OCI-LY7 (cell line): Measurements from ENCODE around the gene NUS1. TPM values are rescaled to one million over a fixed set of nuclear protein-coding genes. Genes with fewer than 3 reads are reported as not detected.

Experiments used
- BruUV-seq: library from RNA; stranded (reverse); fragments of 400-500 nt; replicated peaks from 2 replicates; lab custom pipeline; 2021; lab: Mats Ljungman, UMichigan
- CTCF ChIA-PET: fragments of 300-600 bp; sonication (Branson Sonifier 250); formaldehyde crosslinking; loops from one replicate; lab custom pipeline; 2022; ENCODE audit warnings: antibody characterized with exemption; ENCODE audit not compliant: unreplicated experiment; lab: Charles Lee
- POLR2A ChIA-PET: fragments of 300-600 bp; sonication (Branson Sonifier 250); formaldehyde crosslinking; loops from one replicate; lab custom pipeline; 2022; ENCODE audit warnings: antibody characterized with exemption; lab: Charles Lee
- DNase-seq: peaks from one replicate; pipeline ENCODE4 v3.0.0-alpha.2; 2015; ENCODE audit warnings: low spot score
- H2AFZ ChIP-seq: fragments of 200-600 bp; sonication (generic), shearing (Covaris generic); 2 replicates; pipeline ENCODE4 v1.6.1; 2014; ENCODE audit warnings: mild to moderate bottlenecking, antibody characterized with exemption, low read length, moderate library complexity
- H3K27ac ChIP-seq: fragments of 200-600 bp; sonication (generic); 2 replicates; pipeline ENCODE4 v1.5.1; 2014; ENCODE audit warnings: mixed run types, low read depth, mild to moderate bottlenecking, moderate library complexity, low read length, inconsistent platforms; ENCODE audit not compliant: poor library complexity, severe bottlenecking
- H3K36me3 ChIP-seq: fragments of 200-600 bp; sonication (generic); 2 replicates; pipeline ENCODE4 v1.6.1; 2014; ENCODE audit warnings: mild to moderate bottlenecking, antibody characterized with exemption, low read length, moderate library complexity, mixed read lengths; ENCODE audit not compliant: insufficient read depth
- H3K4me1 ChIP-seq: fragments of 200-600 bp; sonication (generic); 2 replicates; pipeline ENCODE4 v1.5.1; 2014; ENCODE audit warnings: mild to moderate bottlenecking, low read length; ENCODE audit not compliant: insufficient read depth, poor library complexity, severe bottlenecking
- H3K4me2 ChIP-seq: fragments of 200-600 bp; sonication (generic); 2 replicates; pipeline ENCODE4 v1.6.1; 2014; ENCODE audit warnings: mild to moderate bottlenecking, low read length
- H3K4me3 ChIP-seq: fragments of 200-600 bp; sonication (generic); 2 replicates; pipeline ENCODE4 v1.5.1; 2014; ENCODE audit warnings: mild to moderate bottlenecking, low read depth, low read length; ENCODE audit not compliant: poor library complexity, severe bottlenecking
- H3K79me2 ChIP-seq: fragments of 200-600 bp; sonication (generic); 2 replicates; pipeline ENCODE4 v1.6.1; 2016; ENCODE audit warnings: low read depth, mild to moderate bottlenecking, low read length, moderate library complexity, mixed read lengths; ENCODE audit not compliant: insufficient read depth
- H3K9me2 ChIP-seq: fragments of 200-600 bp; sonication (generic); 2 replicates; pipeline ENCODE4 v1.6.1; 2016; ENCODE audit warnings: mild to moderate bottlenecking, low read length, mixed read lengths; ENCODE audit not compliant: insufficient read depth
- H3K9me3 ChIP-seq: fragments of 200-600 bp; sonication (generic); 2 replicates; pipeline ENCODE4 v1.6.1; 2014; ENCODE audit warnings: mild to moderate bottlenecking, mixed run types, low read length, mixed read lengths
- H4K20me1 ChIP-seq: fragments of 200-600 bp; sonication (generic); 2 replicates; pipeline ENCODE4 v1.6.1; 2014; ENCODE audit warnings: mild to moderate bottlenecking, antibody characterized with exemption, low read length, moderate library complexity, mixed read lengths; ENCODE audit not compliant: insufficient read depth
- CTCF ChIP-seq: fragments of 200-600 bp; sonication (generic); conservative IDR thresholded peaks from 2 replicates; pipeline ENCODE4 v1.5.1; 2014; ENCODE audit warnings: mild to moderate bottlenecking, antibody characterized with exemption, low read length, moderate library complexity, mixed read lengths
- EZH2phosphoT487 ChIP-seq: fragments of 200-600 bp; sonication (generic); IDR thresholded peaks from 2 replicates; pipeline ENCODE4 v1.6.1; 2018; ENCODE audit warnings: low read depth, borderline replicate concordance, mild to moderate bottlenecking, mixed run types, antibody characterized with exemption, low read length, moderate library complexity, mixed read lengths
- intact Hi-C: fragments of 100-400 bp; cut with micrococcal nuclease; formaldehyde crosslinking; loops from one replicate; pipeline ENCODE4 v1.10.0; 2022; ENCODE audit not compliant: unreplicated experiment
- total RNA-seq, 2 experiments: library from RNA; depleted of rRNA in 1 of 2; stranded (reverse); fragments of >200 nt in 1 of 2; shearing (Covaris generic) in 1 of 2; gene quantifications; 2 replicates each; pipeline ENCODE4 v1.2.3, GENCODE V29; 2014 to 2022

NUS1 gene
- total RNA-seq, 2 experiments from 2014 or later = 9.8 to 35.7 TPM

GRCh38 chr6:117729613-117730012, 54.3 kb downstream of the NUS1 start:
- DNase-seq = no peak
- no peaks in the 10 kb centered on the region for H3K79me2 ChIP-seq
- no TSS peak for BruUV-seq
- H3K4me2 ChIP-seq = no peak overlapping the region
- no peak for TF ChIP-seq CTCF
- TF ChIP-seq EZH2phosphoT487 = no peak
- no peaks in the 10 kb centered on the region for H4K20me1 ChIP-seq
- POLR2A ChIA-PET = no interaction called here
- intact Hi-C loops = no loop called here
- no peaks in the 10 kb centered on the region for H3K9me3 ChIP-seq
- H3K27ac ChIP-seq = no peak overlapping the region
- no peaks in the 10 kb centered on the region for H3K36me3 ChIP-seq
- CTCF ChIA-PET = no interaction called here
- no peaks in the 10 kb centered on the region for H3K9me2 ChIP-seq
- H2AFZ ChIP-seq = no peak overlapping the region
- no peak overlapping the region for H3K4me3 ChIP-seq
- H3K4me1 ChIP-seq = no peaks in the 10 kb centered on the region

- Histone ChIP-seq H2AFZ (no peak overlapping the region), H4K20me1 (no peaks in the 10 kb centered on the region), H3K9me2 (no peaks in the 10 kb centered on the region), H3K36me3 (no peaks in the 10 kb centered on the region), H3K9me3 (no peaks in the 10 kb centered on the region), H3K27ac (no peak overlapping the region), H3K4me2 (no peak overlapping the region), H3K79me2 (no peaks in the 10 kb centered on the region), H3K4me3 (no peak overlapping the region), H3K4me1 (no peaks in the 10 kb centered on the region)
- ChIA-PET POLR2A (interaction anchor here (1.3 kb wide), 1 partner anchor 15 kb away, joined by 3 read pairs; no protein-coding TSS in a partner anchor), CTCF (no interaction called here)
- DNase-seq = no peak
- no TSS peak for BruUV-seq
- TF ChIP-seq EZH2phosphoT487 (no peak), CTCF (no peak)
- intact Hi-C loops = no loop called here
Measured at GRCh38 chr6:117733341-117733740, 58.1 kb downstream of the NUS1 start.

GRCh38 chr6:117739869-117740268, 64.6 kb downstream of the NUS1 start:
- intact Hi-C loops = no loop called here
- H3K36me3 ChIP-seq = no peaks in the 10 kb centered on the region
- DNase-seq = no peak
- POLR2A ChIA-PET = interaction anchor here (0.9 kb wide), 1 partner anchor 10 kb away, joined by 3 read pairs; no protein-coding TSS in a partner anchor
- H3K4me2 ChIP-seq = no peak overlapping the region
- CTCF ChIA-PET = no interaction called here
- no peak overlapping the region for H2AFZ ChIP-seq
- BruUV-seq = no TSS peak
- H4K20me1 ChIP-seq = no peaks in the 10 kb centered on the region
- H3K27ac ChIP-seq = no peak overlapping the region
- no peaks in the 10 kb centered on the region for H3K9me3 ChIP-seq
- no peaks in the 10 kb centered on the region for H3K79me2 ChIP-seq
- no peak overlapping the region for H3K4me3 ChIP-seq
- no peaks in the 10 kb centered on the region for H3K4me1 ChIP-seq
- no peaks in the 10 kb centered on the region for H3K9me2 ChIP-seq
- TF ChIP-seq EZH2phosphoT487 (no peak), CTCF (no peak)
